NCI-H2029 (cell line): Measurements from ENCODE around the gene CREB5.

Experiments used
- DNase-seq: peaks from one replicate; lab custom pipeline; 2025; lab: John Stamatoyannopoulos, UW

Gene CREB5

GRCh38 chr7:28646376-28647075, 234.2 kb downstream of the CREB5 start:
- DNase-seq: no peak

DNA sequence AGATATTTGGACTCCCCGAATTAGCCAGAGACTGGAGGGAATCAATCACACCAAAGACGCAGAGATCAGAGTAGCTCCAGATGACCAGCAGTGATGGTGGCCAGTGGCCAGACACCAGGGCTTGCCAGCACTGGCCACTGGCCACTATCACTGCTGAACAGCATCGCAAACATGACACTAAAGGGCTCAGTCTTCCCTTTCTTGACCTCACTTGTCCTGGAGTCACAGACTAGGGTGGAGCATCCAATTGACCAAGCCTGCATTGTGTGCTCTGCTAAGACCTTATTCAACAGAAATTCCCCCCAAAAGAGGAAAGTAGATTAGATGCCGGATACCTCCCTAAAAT, 234.7 kb downstream of the CREB5 start:
- DNase-seq: no peak

DNA sequence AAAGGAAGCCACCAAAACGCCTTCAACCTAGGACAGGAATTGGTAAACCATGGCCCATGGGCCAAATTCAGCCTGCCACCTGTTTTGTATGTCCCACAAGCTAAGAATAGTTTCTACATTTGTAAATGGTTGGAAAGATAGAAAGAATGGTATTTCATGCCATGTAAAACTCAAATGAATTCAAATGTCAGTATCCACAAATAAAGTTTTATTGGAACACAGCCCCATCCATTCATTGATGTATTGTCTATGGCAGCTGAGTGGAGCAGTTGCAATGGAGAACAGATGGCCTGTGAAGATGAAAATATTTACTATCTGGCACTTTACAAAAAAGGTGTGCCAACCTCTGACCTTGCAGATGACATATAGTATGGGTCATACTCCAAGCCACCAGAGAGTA, 236.9 kb downstream of the CREB5 start:
- no peak for DNase-seq

DNA sequence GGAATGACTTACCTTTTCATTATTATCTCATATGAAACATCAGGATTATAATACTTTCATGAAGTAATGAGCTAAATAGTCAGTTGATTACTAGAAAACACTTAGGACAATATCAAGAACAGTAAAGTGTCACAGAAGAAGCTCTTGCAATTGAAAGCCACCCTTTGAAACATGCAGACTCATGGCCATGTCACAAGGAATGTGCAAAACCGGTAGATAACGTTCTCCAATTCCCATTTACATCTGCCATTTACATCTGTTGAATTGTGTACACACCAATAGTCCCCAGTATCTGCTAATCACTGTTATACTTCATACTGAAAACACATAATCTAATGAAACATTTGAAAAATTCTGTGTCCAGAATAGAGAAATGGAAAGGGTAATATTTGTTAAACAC, 237.5 kb downstream of the CREB5 start:
- DNase-seq: no peak

DNA sequence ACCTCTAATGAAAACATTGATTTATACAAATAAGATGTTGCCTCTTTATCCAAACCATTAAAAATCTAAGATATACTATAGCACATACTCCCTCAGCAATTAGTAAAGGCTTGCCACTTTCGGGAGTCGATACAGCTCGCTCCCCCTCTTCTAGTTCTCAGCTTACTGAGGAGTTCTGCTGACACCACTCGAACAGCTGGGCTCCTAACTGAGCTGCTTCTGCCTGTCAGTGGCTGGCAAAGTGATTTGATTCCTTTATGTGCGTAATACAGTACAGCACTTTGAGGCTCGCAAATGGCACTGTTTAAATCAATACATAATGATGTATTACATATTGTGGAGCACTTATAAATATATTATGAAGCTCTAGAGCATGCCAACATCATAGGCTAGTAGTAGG, 241.8 kb downstream of the CREB5 start:
- no peak for DNase-seq

GRCh38 chr7:28656529-28656928, 244.2 kb downstream of the CREB5 start:
- DNase-seq: no peak

GRCh38 chr7:28658381-28658780, 246.1 kb downstream of the CREB5 start:
- DNase-seq: no peak

DNA sequence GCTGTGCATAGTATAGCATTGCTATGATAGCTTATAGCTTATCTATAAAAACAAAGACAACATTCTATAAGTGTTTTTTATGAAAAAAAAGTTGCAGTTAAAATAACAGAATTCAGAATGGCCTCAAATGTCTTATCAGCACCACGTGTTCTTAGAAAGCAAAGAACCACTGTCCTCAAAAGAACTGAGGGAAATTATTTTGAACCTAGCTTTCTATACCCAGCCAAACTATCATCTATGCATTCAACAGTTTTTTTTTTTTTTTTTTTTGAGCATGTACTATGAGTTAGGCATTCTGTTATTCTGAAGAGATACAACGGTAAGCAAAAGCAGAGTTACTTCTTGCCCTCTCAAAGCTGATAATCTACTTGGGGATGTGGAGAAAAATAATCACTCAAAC, 247.8 kb downstream of the CREB5 start:
- no peak for DNase-seq

DNA sequence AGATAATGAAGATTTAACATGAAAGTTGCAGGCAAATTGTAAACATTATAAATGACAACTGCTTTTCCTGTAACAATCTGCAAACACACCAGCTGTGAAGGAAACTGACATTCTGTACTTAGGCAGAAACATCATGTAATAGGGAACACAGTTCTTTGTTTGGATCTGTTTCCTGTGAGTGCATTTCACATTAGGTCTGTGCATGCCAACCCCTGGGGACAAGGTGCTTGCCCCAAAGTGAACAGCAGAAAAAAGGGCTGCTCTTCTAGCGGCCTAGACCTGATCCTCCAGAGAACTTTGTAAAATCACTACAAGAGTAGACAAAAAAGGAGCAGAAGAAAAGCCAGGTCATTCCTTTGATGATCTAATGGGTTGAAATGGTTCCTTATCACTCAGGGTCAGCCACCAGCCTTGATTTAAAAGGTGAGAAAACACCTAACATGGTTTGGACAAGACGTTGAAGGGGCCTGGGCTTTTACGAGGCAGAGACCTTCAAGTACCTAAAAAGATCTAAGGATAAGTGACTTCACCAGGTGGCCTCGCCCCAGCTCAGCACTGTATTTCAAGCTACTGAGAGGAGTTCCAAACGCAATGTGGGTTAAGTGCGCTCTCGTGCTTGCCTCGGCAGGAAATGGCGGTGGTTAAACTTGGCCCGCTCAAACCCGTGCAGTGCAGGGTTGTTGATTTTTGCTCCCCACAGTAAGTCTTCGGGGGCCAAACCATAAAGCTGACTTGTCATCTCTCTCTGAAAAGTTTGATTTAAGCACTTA, 249.7 kb downstream of the CREB5 start:
- DNase-seq: no peak

DNA sequence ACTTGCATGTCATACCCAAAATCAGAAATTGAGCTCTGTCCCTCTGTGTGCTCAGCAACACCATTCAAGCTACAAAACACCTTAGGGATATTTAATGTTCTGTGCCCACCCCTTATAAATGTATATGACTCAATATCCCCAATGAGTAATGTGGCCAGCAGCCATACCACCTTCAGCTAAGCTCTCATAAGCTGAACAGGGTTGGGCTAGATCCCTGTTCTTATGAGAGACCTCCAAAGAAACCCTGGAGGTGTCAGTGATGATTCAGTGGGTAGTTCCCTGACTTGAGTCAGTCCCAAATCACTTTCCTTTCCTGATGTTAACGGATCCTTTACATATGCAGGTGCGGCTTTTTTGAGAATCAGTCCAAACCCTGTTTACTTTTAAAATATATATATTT, 253.8 kb downstream of the CREB5 start:
- DNase-seq: no peak

GRCh38 chr7:28668085-28668484, 255.8 kb downstream of the CREB5 start:
- no peak for DNase-seq

DNA sequence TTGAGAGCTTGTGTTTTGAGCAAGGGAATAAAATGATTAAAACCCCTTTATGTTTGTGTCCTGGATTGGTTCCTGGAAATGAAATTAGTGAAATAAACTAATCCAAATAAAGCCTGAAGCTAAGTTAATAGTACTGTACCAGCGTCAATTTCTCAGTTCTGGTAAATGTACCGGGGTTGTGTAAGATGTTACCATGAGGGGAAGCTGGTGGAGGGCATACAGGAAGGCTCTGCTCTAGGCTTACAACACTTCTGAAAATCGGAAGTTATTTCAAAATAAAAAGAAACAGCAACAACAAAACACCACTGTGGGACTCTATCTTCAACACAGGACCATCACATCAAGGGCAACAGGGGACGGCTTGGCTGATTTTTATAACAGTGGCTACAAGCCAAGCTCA, 257.0 kb downstream of the CREB5 start:
- DNase-seq: no peak

DNA sequence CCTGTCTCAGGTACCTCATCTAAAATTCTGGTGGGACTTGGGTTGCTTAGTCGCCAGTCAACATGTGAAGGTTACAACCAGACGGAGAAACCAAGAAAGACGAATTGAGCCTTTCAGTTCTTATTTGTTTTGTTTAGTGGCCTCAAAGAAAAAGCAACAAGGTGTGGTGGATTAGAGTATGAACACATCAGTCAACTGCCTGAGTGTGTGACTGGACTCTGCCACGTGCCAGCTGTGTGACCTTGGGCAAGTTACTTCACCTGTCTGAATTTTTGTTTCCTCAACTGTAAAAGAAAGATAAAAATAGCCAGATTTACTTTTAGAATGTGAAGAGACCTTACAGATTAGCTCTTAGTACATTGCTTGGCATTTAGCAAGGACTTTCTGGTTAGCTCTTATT, 259.2 kb downstream of the CREB5 start:
- DNase-seq: no peak

GRCh38 chr7:28672397-28672797, 260.1 kb downstream of the CREB5 start:
- no peak for DNase-seq

- DNase-seq: no peak
These were observed 262.1 kb downstream of the CREB5 start for GRCh38 chr7:28674359-28674782.

DNA sequence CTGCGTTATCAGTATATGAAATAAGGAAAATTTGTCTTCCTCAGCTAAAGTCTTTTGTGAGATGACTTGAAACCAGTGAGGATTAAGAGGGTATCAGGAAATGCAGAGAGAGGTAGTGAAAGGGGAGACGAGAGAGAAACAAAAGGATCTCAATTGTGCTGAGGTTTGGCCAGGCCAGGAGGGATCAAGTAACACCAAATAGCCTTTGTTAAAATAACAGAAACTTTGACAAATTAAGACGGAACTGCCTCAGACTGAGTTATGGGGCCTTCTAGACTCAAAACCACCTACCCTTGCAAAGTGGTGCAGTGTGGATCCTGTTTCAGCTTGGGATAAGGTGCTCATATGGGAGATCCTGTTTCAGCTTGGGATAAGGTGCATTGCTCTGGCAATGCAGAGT, 263.1 kb downstream of the CREB5 start:
- DNase-seq: no peak

- no peak for DNase-seq
These were observed 265.4 kb downstream of the CREB5 start for GRCh38 chr7:28677668-28678067.

GRCh38 chr7:28678431-28678965, 266.2 kb downstream of the CREB5 start:
- DNase-seq: no peak

DNA sequence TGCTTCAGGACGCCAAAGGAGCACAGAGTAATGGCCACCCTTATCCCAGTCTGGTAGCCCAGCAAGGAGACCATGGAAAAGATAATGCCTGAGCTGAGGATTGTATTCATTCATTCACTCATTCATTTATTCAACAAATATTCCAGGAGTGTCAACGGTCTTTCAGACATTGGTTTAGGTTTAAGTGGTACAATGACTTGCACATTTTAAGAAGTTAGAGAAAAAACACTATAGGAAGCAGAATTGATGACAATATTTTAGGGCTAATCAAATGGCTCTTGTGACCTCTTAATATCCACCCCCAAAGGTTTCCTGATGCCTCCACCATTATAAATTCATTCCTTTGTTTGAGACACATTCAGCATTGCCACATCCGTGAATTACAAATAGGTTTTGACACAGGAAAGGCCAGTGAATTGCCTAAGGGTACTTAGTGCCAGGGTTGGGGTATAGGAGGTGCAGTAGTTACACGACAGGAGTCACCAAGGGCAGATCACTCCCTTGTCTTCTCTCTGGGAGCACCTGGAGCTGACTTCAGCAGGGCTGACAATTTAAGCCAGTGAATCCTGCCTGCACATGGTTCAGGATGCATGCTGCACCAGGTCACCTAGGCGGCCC, 269.5 kb downstream of the CREB5 start:
- no peak for DNase-seq

- no peak for DNase-seq
These were observed 270.5 kb downstream of the CREB5 start for GRCh38 chr7:28682801-28683200.

DNA sequence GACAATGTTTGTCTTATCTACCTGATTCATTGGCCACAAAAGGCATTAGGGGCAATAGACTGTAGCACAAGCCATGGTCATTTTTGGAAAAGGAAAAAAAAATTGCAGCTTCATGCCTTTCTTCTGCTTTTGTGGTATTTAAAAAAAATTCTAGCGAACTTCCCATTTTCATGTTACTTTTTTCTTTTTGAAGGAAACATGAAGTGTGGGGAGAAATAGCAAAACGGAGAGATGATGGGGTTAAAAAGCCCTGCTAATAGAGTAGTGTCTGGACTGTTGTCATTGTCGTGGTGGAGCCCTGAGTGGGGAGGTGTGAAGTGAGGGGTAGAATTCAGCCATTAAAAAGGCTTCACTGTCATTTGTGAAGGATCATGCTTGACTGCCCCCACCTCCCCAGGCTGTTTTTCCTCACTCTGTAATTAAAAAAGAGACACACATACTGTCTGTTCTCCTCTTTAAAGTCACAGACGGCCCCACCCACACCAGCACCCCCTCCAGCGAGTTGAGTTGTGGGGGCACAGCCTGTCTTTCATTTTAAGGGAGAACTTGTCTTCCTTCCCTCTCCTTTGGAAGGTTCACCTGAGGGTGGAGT, 272.4 kb downstream of the CREB5 start:
- DNase-seq: no peak

GRCh38 chr7:28685242-28685643, 272.9 kb downstream of the CREB5 start:
- no peak for DNase-seq
